HEK293 (cell line): Measurements from ENCODE around the gene MYOM1.

Experiments used
- CTCF ChIP-seq: fragments of 450-650 bp; formaldehyde crosslinking; IDR thresholded peaks from 2 replicates; pipeline ENCODE4 v1.5.1; 2016; ENCODE audit warnings: missing biosample characterization, missing genetic modification characterization
- HOXA7 ChIP-seq: sonication (generic); formaldehyde crosslinking; IDR thresholded peaks from 2 replicates; pipeline ENCODE4 v1.8.1; 2022; ENCODE audit warnings: missing genetic modification reagents, borderline replicate concordance
- TCF7L2 ChIP-seq: IDR thresholded peaks from 2 replicates; pipeline ENCODE4 v1.6.1; 2011; ENCODE audit warnings: low read depth, mild to moderate bottlenecking, inconsistent platforms, low read length, moderate library complexity, borderline replicate concordance
- ZNF24 ChIP-seq: fragments of 450-650 bp; formaldehyde crosslinking; IDR thresholded peaks from 2 replicates; pipeline ENCODE4 v1.5.1; 2016; ENCODE audit warnings: missing biosample characterization, missing genetic modification characterization
- ZNF274 ChIP-seq, 2 experiments: fragments of 200-500 bp in 1 of 2; fragments of 450-650 bp in 1 of 2; sonication (Bioruptor generic) in 1 of 2; formaldehyde crosslinking in 1 of 2; IDR thresholded peaks; 2 replicates each; pipeline versions ENCODE4 v1.5.1 to v1.6.1; 2014 to 2016; ENCODE audit warnings: borderline replicate concordance in 1 of 2, inconsistent platforms in 1 of 2, low read length in 1 of 2, missing biosample characterization in 1 of 2, missing genetic modification characterization in 1 of 2
- ZNF530 ChIP-seq: fragments of 450-650 bp; formaldehyde crosslinking; IDR thresholded peaks from 2 replicates; pipeline ENCODE4 v1.5.1; 2016; ENCODE audit warnings: low read depth, missing biosample characterization, missing genetic modification characterization
- ZNF639 ChIP-seq: fragments of 450-650 bp; formaldehyde crosslinking; IDR thresholded peaks from 2 replicates; pipeline ENCODE4 v1.5.1; 2016; ENCODE audit warnings: missing biosample characterization, missing genetic modification characterization

- TF ChIP-seq CTCF (tag by site-specific recombination) (no peak), ZNF24 (tag by site-specific recombination) (no peak), ZNF530 (tag by site-specific recombination) (no peak), ZNF639 (tag by site-specific recombination) (no peak), HOXA7 (no peak), ZNF274 (IDR thresholded peaks at IDR 0.05; ENCODE audit: low read length) (no peak), ZNF274 (tag by site-specific recombination; IDR thresholded peaks at IDR 0.05; ENCODE audit: borderline replicate concordance) (no peak), TCF7L2 (no peak)
Observed at GRCh38 chr18:3100498-3101132, 119.2 kb downstream of the MYOM1 start.
